Caco-2 (cell line): ENCODE data around the gene MOV10L1. TPM values are rescaled to one million over a fixed set of nuclear protein-coding genes. Genes with fewer than 3 reads are reported as not detected.
A peak's percentile ranks its signal among the peaks of the same experiment; 100 is the strongest.

Source experiments
- BruUV-seq: library from RNA; stranded (reverse); fragments of 400-500 nt; replicated peaks from 2 replicates; lab custom pipeline; 2021; lab: Mats Ljungman, UMichigan
- CTCF ChIA-PET: fragments of 300-600 bp; sonication (Branson Sonifier 250); formaldehyde crosslinking; loops from one replicate; lab custom pipeline; 2022; ENCODE audit warnings: antibody characterized with exemption; lab: Charles Lee
- POLR2A ChIA-PET: fragments of 300-600 bp; sonication (Branson Sonifier 250); formaldehyde crosslinking; loops from one replicate; lab custom pipeline; 2022; ENCODE audit warnings: antibody characterized with exemption; lab: Charles Lee
- DNase-seq, 2 experiments: peaks; one replicate each; pipeline versions ENCODE4 v3.0.0 to v3.0.0-alpha.2; 2020 to 2022
- H3K27me3 ChIP-seq: replicated peaks from 2 replicates; pipeline ENCODE4 v1.6.0; 2011; ENCODE audit warnings: low read length; ENCODE audit not compliant: control insufficient read depth, insufficient read depth
- H3K36me3 ChIP-seq: 2 replicates; pipeline ENCODE4 v1.5.1; 2011; ENCODE audit warnings: low read length; ENCODE audit not compliant: control insufficient read depth, insufficient read depth
- H3K4me1 ChIP-seq: fragments of 250-450 bp; sonication (Bioruptor Pico); 2 replicates; pipeline ENCODE4 v1.5.1; 2020; ENCODE audit warnings: mild to moderate bottlenecking
- H3K4me3 ChIP-seq: 2 replicates; pipeline ENCODE4 v1.5.1; 2011; ENCODE audit warnings: low read depth, mild to moderate bottlenecking, control low read depth, low read length
- H3K9me3 ChIP-seq: fragments of 250-450 bp; sonication (Bioruptor Pico); 2 replicates; pipeline ENCODE4 v1.5.1; 2020; ENCODE audit warnings: mild to moderate bottlenecking, moderate library complexity
- H3K27ac Mint-ChIP-seq: one replicate; pipeline ENCODE4 v1.8.0; 2022; ENCODE audit warnings: mixed read lengths; ENCODE audit not compliant: unreplicated experiment
- H3K27me3 Mint-ChIP-seq: one replicate; pipeline ENCODE4 v1.8.0; 2022; ENCODE audit warnings: mixed read lengths; ENCODE audit not compliant: insufficient read depth, unreplicated experiment
- H3K36me3 Mint-ChIP-seq: one replicate; pipeline ENCODE4 v1.8.0; 2022; ENCODE audit warnings: mild to moderate bottlenecking, mixed read lengths; ENCODE audit not compliant: insufficient read depth, unreplicated experiment
- H3K4me1 Mint-ChIP-seq: one replicate; pipeline ENCODE4 v1.8.0; 2022; ENCODE audit warnings: low read depth, mixed read lengths; ENCODE audit not compliant: unreplicated experiment
- H3K4me3 Mint-ChIP-seq: one replicate; pipeline ENCODE4 v1.8.0; 2022; ENCODE audit warnings: mild to moderate bottlenecking, moderate library complexity, mixed read lengths; ENCODE audit not compliant: unreplicated experiment
- H3K9me3 Mint-ChIP-seq: one replicate; pipeline ENCODE4 v1.8.0; 2022; ENCODE audit warnings: mixed read lengths; ENCODE audit not compliant: unreplicated experiment
- CTCF ChIP-seq, 2 experiments: fragments of 200-600 bp in 1 of 2; IDR thresholded peaks; 1 replicate in 1 of 2; 2 replicates in 1 of 2; pipeline versions ENCODE4 v1.5.1 to v1.8.0; 2011 to 2022; ENCODE audit warnings: antibody characterized with exemption in 1 of 2, control low read depth in 1 of 2, inconsistent platforms in 1 of 2, low read depth in 1 of 2, low read length in 1 of 2, mild to moderate bottlenecking in 1 of 2, moderate library complexity in 1 of 2; ENCODE audit not compliant: insufficient read depth in 1 of 2, severe bottlenecking in 1 of 2, unreplicated experiment in 1 of 2
- intact Hi-C: fragments of 100-400 bp; cut with micrococcal nuclease; formaldehyde crosslinking; loops from one replicate; pipeline ENCODE4 v1.10.0; 2022; ENCODE audit not compliant: unreplicated experiment
- total RNA-seq: library from RNA; stranded (reverse); gene quantifications from 2 replicates; pipeline ENCODE4 v1.2.3, GENCODE V29; 2022

The MOV10L1 gene
- total RNA-seq, 1 experiment from 2014 or later = not detected

GRCh38 chr22:50060441-50061140 lies 29.2 kb upstream of the MOV10L1 start:
- intact Hi-C loops = no loop called here
- ChIA-PET CTCF (interaction anchor here (1.0 to 1.6 kb wide), 4 partner anchors 23 to 130 kb away, joined by 4 read pairs; no protein-coding TSS in a partner anchor), POLR2A (no interaction called here)
- Mint-ChIP-seq H3K36me3 (no peaks in the 10 kb centered on the region), H3K27me3 (no peaks in the 10 kb centered on the region), H3K4me3 (no peak overlapping the region), H3K27ac (peak overlapping the region; percentile 6), H3K4me1 (no peaks in the 10 kb centered on the region), H3K9me3 (no peaks in the 10 kb centered on the region)
- peak; percentile 86 for DNase-seq
- Histone ChIP-seq H3K4me1 (peaks cover 7% of the 10 kb centered on the region), H3K4me3 (no peak overlapping the region), H3K9me3 (no peaks in the 10 kb centered on the region), H3K27me3 (no peaks in the 10 kb centered on the region), H3K36me3 (no peaks in the 10 kb centered on the region)
- peak in 1 of 2 experiments; percentile 54 for TF ChIP-seq CTCF (IDR thresholded peaks at IDR 0.05; ENCODE audit: insufficient read depth in 1 of 2, low read depth in 1 of 2, low read length in 1 of 2, severe bottlenecking in 1 of 2, unreplicated experiment in 1 of 2)
- BruUV-seq = no TSS peak

GRCh38 chr22:50061141-50061823 lies 28.5 kb upstream of the MOV10L1 start:
- H3K4me3 ChIP-seq = no peak overlapping the region
- intact Hi-C loops = no loop called here
- Mint-ChIP-seq H3K9me3 (no peaks in the 10 kb centered on the region), H3K4me3 (no peak overlapping the region), H3K4me1 (no peaks in the 10 kb centered on the region), H3K36me3 (no peaks in the 10 kb centered on the region), H3K27ac (peak overlapping the region; percentile 6), H3K27me3 (no peaks in the 10 kb centered on the region)
- no peaks in the 10 kb centered on the region for H3K27me3 ChIP-seq
- H3K36me3 ChIP-seq = no peaks in the 10 kb centered on the region
- H3K9me3 ChIP-seq = no peaks in the 10 kb centered on the region
- no peak for TF ChIP-seq CTCF (IDR thresholded peaks at IDR 0.05; ENCODE audit: insufficient read depth in 1 of 2, low read depth in 1 of 2, low read length in 1 of 2, severe bottlenecking in 1 of 2, unreplicated experiment in 1 of 2)
- DNase-seq = no peak
- peaks cover 7% of the 10 kb centered on the region for H3K4me1 ChIP-seq
- ChIA-PET CTCF (interaction anchor here (1.3 to 1.6 kb wide), 2 partner anchors 22 to 131 kb away, joined by 4 read pairs; no protein-coding TSS in a partner anchor), POLR2A (no interaction called here)
- no TSS peak for BruUV-seq

GRCh38 chr22:50061824-50062355 lies 27.9 kb upstream of the MOV10L1 start:
- Histone ChIP-seq H3K9me3 (no peaks in the 10 kb centered on the region), H3K27me3 (no peaks in the 10 kb centered on the region), H3K4me1 (peaks cover 7% of the 10 kb centered on the region), H3K36me3 (no peaks in the 10 kb centered on the region), H3K4me3 (no peak overlapping the region)
- ChIA-PET CTCF (no interaction called here), POLR2A (no interaction called here)
- Mint-ChIP-seq H3K4me1 (no peaks in the 10 kb centered on the region), H3K27me3 (no peaks in the 10 kb centered on the region), H3K9me3 (no peaks in the 10 kb centered on the region), H3K4me3 (no peak overlapping the region), H3K27ac (no peak overlapping the region), H3K36me3 (no peaks in the 10 kb centered on the region)
- no peak for TF ChIP-seq CTCF (IDR thresholded peaks at IDR 0.05; ENCODE audit: insufficient read depth in 1 of 2, low read depth in 1 of 2, low read length in 1 of 2, severe bottlenecking in 1 of 2, unreplicated experiment in 1 of 2)
- BruUV-seq = no TSS peak
- intact Hi-C loops = no loop called here
- no peak for DNase-seq
